Fibroblast of skin of abdomen (primary cell): ENCODE measurements around the gene ZNF768.
"Not testable (repeated sequence)": the region's sequence is repeated elsewhere in the genome, so short reads cannot be mapped to it uniquely, and the experiment has no call there.

Experiments used
- DNase-seq: peaks from one replicate; pipeline ENCODE4 v3.0.0-alpha.2; 2013

Gene ZNF768

GRCh38 chr16:30555315-30556124 lies 29.2 kb upstream of the ZNF768 start:
- no peak for DNase-seq

GRCh38 chr16:30554557-30555314 lies 28.4 kb upstream of the ZNF768 start:
- no peak for DNase-seq

DNA sequence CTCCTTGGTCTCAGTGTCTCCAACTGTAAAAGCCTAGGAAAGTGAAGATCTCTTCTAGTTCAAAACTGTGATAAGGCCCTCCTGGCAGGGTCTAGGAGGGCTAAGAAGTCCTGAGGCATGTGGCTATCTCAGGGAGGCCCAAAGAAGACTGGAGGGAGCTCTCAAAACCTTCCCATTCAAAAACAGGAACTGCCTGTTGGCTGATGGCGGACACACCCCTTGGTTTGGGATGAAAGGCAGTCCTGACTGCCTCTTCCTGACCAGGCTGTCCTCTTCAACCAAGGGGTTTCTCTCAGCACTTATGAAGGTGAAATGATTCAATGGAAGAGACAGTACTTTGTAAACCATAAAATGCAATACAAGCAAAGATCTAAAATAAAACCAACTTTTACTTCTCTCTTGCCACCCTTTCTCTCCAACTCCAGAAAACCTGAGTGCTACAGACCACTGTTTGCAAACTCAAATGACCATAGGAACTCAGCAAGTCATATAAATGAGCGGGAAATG lies 27.1 kb upstream of the ZNF768 start:
- no peak for DNase-seq

DNA sequence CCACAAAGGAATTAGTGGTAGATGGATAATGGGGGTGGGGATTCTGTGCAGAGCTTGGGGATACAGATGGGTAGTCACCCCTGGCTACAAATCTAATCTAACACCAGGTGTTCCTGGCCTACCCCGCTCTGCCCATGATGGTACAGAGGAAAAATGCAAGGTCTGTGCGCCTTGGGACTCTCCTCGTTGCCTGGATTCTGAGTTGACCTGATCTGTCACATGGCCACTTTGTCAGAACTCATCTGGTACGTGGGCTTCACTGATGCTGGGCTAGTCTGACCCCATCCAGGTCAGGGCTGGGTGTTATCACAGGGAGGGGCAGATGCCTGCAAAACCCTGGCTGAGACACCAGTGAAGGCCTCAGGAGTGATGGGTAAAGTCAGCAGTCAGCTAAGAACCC lies 26.6 kb upstream of the ZNF768 start:
- no peak for DNase-seq

DNA sequence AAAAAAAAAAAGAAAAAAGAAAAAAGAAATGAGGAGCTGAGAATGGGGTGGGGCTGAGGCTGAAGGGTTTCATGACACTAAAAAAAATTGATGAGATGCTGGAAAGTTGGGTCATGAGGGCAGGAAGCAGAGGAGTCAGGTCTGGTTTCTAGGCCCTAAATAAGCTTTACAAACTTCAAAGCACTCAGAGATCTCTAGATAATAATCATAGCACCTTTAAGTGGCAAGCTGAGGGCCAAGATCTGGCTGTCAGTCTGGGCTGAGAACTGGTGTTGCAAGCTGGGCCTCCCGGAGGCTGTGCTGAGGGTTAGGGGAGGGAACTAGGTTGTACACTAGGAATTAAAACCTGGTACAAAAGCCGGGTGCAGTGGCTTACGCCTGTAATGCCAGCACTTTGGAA lies 25.4 kb upstream of the ZNF768 start:
- no peak for DNase-seq

DNA sequence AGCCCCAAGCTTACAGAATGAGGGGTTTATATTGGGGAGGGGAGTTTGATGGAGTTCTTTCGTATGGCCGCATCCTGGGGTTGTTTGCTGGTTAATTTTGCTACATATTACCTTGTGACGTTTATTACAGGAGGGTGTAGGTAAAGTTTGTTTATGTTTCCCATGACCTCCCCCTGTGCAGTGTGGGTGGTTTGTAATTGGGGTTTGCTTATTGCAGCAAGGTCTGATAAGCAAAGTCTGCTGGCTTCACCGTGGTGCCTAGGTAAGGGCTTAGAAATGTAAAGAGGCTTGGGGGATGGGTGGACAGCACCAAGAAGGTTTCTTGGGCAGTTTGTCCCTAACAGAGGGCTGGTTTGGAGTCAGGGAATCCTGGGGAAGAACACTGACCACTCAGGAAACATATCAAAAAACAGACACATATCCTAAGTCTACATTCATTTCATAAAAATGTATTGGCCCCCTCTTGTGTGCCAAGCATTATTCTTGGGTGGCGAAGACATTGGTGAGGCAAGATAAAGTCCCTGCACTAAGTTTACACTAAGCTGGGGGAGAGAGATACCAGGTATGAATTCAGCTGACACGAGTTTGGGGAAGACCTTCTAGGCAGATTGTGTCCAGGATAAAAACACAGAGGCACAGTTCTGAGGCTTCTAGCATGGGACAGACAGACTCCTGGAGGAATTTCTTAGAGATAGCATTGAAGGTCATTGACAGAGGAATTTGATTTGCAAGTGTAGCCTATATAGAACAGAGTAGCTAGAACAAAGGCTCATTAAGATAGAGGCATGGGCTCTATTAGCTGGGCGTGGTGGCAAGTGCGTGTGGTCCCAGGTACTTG lies 22.3 kb upstream of the ZNF768 start:
- DNase-seq = no peak

DNA sequence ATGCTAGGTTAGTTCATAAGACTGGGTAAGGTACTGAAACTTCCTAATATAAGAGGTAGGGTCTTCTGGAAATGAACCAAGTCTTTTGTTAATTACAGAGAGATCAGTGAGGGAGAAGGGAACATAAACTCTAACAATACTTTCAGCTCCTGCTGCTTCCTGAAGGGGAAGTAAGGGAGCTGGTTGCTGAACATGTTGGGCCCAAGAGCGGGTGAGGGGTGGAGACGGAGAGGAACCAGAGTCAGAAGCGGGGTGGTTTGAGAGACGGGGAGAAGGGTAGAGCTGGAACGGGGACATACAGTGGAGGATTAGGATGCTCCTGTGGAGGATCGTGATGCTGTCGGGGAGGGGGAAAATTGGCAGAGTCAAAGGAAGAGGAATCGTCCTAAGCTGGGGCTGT lies 19.7 kb upstream of the ZNF768 start:
- no peak for DNase-seq

DNA sequence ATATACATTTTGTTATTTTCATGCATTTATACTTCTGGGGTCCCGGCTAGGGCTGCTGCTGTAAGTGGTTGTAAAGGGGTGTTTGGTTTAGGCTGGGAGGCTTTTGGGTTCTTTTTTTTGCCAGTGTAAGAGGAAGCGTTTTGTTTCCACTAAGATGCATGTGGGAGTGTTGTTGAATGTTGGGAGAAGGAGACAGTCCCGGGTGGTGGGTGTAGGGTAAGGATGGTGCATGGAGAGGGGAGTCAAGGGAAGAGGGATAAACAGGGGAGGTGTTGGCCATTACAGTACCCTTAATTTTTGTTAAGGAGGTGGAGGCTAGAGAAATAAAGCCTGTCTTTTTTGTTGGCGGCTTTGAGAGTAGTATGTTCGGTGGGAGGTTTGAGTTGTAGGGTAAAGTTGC lies 16.7 kb upstream of the ZNF768 start:
- no peak for DNase-seq

DNA sequence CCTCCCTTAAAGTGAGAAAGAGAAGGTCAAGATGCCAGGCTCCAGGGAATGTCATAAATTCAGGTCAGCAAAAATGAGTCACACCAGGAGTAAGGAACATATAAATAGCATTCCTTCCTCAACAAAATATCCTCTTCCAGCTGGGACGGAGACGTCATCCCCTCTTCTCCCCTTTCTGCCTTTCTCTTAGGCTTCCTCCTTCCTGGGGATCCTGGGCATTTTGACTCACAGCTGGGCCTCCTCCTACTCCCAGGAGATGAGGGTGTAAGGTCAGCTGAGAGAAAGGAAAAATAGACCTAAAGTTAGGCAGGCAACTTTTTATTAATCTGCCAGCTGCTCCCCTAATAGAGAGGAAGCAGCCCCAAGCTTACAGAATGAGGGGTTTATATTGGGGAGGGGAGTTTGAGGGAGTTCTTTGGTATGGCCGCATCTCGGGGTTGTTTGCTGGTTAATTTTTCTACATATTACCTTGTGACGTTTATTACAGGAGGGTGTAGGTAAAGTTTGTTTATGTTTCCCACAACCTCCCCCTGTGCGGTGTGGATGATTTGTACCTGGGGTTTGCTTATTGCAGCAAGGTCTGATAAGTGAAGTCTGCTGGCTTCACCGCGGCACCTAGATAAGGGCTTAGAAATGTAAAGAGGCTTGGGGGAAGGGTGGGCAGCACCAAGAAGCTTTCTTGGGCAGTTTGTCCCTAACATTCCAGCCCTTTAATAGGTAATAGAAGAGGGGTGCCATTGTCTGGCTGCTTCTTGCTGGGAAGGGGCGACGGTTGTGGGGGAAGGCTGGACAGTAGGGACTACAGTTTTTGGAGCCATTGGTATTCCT lies 15.3 kb upstream of the ZNF768 start:
- peak; percentile 57 for DNase-seq

DNA sequence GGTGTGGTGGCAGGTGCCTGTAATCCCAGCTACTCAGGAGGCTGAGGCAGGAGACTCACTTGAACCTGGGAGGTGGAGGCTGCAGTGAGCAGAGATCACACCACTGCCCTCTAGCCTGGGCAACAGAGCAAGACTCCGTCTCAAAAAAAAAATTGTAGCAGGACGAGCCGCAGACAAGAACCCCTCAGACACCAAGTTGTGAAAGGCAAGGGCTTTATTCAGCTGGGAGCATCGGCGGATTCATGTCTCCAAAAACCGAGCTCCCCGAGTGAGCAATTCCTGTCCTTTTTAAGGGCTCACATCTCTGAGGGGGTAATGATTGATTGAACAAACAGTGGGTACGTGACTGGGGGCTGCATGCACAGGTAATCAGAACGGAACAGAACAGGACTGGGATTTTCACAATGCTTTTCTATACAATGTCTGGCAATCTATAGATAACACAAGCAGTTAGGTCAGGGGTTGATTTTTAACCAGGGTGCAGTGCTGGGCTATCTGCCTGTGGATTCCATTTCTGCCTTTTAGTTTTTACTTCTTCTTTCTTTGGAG lies 14.6 kb upstream of the ZNF768 start:
- DNase-seq = not testable (repeated sequence)

- DNase-seq = not testable (repeated sequence)
These were observed 13.7 kb upstream of the ZNF768 start for GRCh38 chr16:30539986-30540526.

- DNase-seq = no peak
These were observed 12.9 kb upstream of the ZNF768 start for GRCh38 chr16:30539000-30539964.

GRCh38 chr16:30536391-30537024 lies 10.1 kb upstream of the ZNF768 start:
- not testable (repeated sequence) for DNase-seq

GRCh38 chr16:30535777-30536190 lies 9.4 kb upstream of the ZNF768 start:
- peak; percentile 76 for DNase-seq

GRCh38 chr16:30535106-30535776 lies 8.9 kb upstream of the ZNF768 start:
- peak; percentile 5 for DNase-seq

GRCh38 chr16:30534368-30535105 lies 8.2 kb upstream of the ZNF768 start, which contains the start of gene ZNF747:
TSS of gene ZNF747 (minus strand) at chr16:30534858. CDS start at chr16:30534679, 179 bp downstream.
- peak; percentile 83 for DNase-seq

GRCh38 chr16:30533748-30534367 lies 7.5 kb upstream of the ZNF768 start:
- DNase-seq = no peak

GRCh38 chr16:30533146-30533522 lies 6.8 kb upstream of the ZNF768 start:
- DNase-seq = no peak
